ENCODE measurements around the gene RNF112.

Gene RNF112

DNA sequence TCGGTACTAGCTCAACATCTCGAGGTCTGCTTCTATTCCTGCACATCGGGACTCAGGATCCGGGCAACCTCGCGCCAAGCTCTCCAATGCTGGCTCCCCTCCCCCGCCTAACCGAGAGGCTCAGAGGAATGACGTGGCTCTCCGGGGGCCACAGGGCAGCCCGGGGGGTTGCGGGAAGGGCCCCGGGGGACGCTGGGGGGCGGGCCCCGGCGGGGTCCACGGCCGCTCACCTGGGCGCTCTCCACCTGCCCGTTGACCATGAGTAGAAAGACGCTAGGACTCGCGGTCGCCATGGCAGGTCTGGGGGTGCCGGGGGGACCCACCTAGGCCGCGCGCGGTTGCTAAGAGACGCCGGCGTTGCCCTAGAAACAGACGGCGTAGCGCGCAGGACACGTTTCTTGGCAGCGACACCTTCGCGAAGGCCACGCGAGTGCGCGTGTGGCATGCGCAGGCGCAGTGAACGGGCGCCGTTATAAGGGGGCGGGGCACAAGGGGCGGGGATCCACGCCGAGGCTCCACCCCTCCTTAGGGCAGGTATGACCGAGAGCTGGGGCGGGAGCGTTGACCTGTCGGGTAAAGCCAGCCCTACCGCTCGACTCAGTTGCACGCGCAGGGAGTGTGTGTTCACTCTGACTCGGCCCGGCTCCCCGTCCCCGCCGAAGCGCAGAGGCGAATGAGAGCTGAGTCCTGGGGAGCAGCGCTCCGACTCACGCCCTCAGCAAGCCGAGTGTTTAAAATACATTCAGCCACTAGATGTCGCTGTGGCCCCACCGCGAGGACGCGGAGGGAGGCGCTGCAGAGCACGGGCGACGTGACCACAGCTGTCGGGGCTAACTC lies 48.5 kb upstream of the RNF112 start, which contains the start of gene B9D1:
B9D1 (minus strand) TSS at position 447 of the 837 bp plus-strand sequence; CDS start at position 293, 154 bp downstream.
- peak within 1 kb of the TSS; percentile 53 for H3K9ac ChIP-seq (ENCODE audit: low read length)
- no peaks in the 10 kb centered on the region for H3K36me3 ChIP-seq (ENCODE audit: low read length)
- no peak for TF ChIP-seq EZH2phosphoT487 (conservative IDR thresholded peaks at IDR 0.05; ENCODE audit: low read length)
- TF ChIP-seq, protein P1, sequence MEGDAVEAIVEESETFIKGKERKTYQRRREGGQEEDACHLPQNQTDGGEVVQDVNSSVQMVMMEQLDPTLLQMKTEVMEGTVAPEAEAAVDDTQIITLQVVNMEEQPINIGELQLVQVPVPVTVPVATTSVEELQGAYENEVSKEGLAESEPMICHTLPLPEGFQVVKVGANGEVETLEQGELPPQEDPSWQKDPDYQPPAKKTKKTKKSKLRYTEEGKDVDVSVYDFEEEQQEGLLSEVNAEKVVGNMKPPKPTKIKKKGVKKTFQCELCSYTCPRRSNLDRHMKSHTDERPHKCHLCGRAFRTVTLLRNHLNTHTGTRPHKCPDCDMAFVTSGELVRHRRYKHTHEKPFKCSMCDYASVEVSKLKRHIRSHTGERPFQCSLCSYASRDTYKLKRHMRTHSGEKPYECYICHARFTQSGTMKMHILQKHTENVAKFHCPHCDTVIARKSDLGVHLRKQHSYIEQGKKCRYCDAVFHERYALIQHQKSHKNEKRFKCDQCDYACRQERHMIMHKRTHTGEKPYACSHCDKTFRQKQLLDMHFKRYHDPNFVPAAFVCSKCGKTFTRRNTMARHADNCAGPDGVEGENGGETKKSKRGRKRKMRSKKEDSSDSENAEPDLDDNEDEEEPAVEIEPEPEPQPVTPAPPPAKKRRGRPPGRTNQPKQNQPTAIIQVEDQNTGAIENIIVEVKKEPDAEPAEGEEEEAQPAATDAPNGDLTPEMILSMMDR (IDR thresholded peaks at IDR 0.05; ENCODE audit: insufficient read depth, low read length, poor library complexity, severe bottlenecking): peak; percentile 76
- H3K79me2 ChIP-seq (ENCODE audit: insufficient read depth, low read length): no peaks in the 10 kb centered on the region
- peak within 1 kb of the TSS; percentile 64 for H3K4me3 ChIP-seq (ENCODE audit: insufficient read depth, low read length, poor library complexity, severe bottlenecking)
- H3K27ac ChIP-seq (ENCODE audit: low read depth, low read length): no peak within 1 kb of the TSS
- no peaks in the 10 kb centered on the region for H3K27me3 ChIP-seq (ENCODE audit: low read length)
- peak within 1 kb of the TSS; percentile 95 for H2AFZ ChIP-seq (ENCODE audit: low read depth, low read length, severe bottlenecking)
- H3K9me2 ChIP-seq (replicated peaks; ENCODE audit: insufficient read depth, low read length): no peaks in the 10 kb centered on the region
- no peaks in the 10 kb centered on the region for H3K9me3 ChIP-seq (ENCODE audit: insufficient read depth, low read length)
- 0 out of 2 replicates have a peak, but pooled peaks cover 3% of the 10 kb centered on the region for H3F3A ChIP-seq (ENCODE audit: insufficient read depth)
- peak within 1 kb of the TSS; percentile 67 for H3K4me2 ChIP-seq (ENCODE audit: low read depth, low read length, poor library complexity, severe bottlenecking)
- no peaks in the 10 kb centered on the region for H4K20me1 ChIP-seq (ENCODE audit: low read depth, low read length)

DNA sequence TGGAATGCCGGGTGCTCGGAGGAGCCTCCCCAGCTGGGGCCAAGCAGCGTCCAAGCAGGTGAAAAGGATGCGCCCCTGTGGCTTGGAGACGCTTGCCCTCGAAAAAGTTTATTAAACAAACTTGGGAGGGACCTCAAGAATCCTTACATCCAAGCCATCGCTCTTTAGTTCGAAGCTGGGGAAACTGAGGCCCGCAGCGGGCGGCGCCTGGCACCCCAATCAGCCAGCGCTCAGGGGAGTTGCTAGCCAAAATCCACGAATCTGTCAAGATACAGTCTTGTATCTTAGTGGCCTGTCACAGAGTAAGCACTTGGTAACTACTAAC lies 48.0 kb upstream of the RNF112 start:
- no peak for TF ChIP-seq EZH2phosphoT487 (conservative IDR thresholded peaks at IDR 0.05; ENCODE audit: low read length)
- TF ChIP-seq, protein P1 (IDR thresholded peaks at IDR 0.05; ENCODE audit: insufficient read depth, low read length, poor library complexity, severe bottlenecking): peak; percentile 13
- Histone ChIP-seq H3K9me3 (ENCODE audit: insufficient read depth, low read length) (no peaks in the 10 kb centered on the region), H3K36me3 (ENCODE audit: low read length) (no peaks in the 10 kb centered on the region), H3K4me2 (ENCODE audit: low read depth, low read length, poor library complexity, severe bottlenecking) (peak overlapping the region; percentile 67), H3K27me3 (ENCODE audit: low read length) (no peaks in the 10 kb centered on the region), H3K9ac (ENCODE audit: low read length) (peak overlapping the region; percentile 53; the same call in 1 of the 2 replicates), H4K20me1 (ENCODE audit: low read depth, low read length) (no peaks in the 10 kb centered on the region), H2AFZ (ENCODE audit: low read depth, low read length, severe bottlenecking) (peak overlapping the region; percentile 95), H3F3A (ENCODE audit: insufficient read depth) (0 out of 2 replicates have a peak, but pooled peaks cover 3% of the 10 kb centered on the region), H3K9me2 (replicated peaks; ENCODE audit: insufficient read depth, low read length) (no peaks in the 10 kb centered on the region), H3K27ac (ENCODE audit: low read depth, low read length) (no peak overlapping the region), H3K79me2 (ENCODE audit: insufficient read depth, low read length) (no peaks in the 10 kb centered on the region), H3K4me3 (ENCODE audit: insufficient read depth, low read length, poor library complexity, severe bottlenecking) (peak overlapping the region; percentile 64)

DNA sequence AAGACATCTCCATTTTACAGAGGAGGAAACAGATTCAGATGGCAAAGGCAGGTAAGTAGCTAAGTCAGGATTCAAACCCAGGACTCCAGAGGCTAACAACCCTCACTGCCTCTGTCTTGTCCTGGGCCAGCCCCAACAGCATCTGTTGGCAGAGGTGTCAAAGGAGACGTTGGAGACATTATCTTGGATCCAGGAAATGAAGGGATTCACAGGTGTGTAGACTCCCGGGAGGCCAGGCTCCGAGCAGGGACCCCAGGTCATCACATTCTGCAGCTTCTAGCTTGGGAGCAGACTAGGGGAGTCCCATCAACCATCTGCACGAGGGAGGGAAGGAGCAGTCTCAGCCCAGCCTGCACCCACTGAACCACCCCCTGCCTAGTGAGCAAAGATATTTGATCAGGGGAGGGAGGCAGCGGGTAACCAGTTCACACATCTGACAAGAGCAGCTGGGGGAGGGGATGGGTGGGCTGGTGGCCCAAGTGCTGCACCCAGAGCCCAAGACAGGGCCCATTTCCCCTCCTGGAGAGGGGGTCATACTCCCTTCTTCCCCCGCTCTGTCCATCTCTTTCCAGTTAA lies 47.5 kb upstream of the RNF112 start:
- Histone ChIP-seq H3K9ac (ENCODE audit: low read length) (no peak overlapping the region), H3K27ac (ENCODE audit: low read depth, low read length) (no peak overlapping the region), H3K27me3 (ENCODE audit: low read length) (no peaks in the 10 kb centered on the region), H3K4me3 (ENCODE audit: insufficient read depth, low read length, poor library complexity, severe bottlenecking) (no peak overlapping the region), H3F3A (ENCODE audit: insufficient read depth) (0 out of 2 replicates have a peak, but pooled peaks cover 3% of the 10 kb centered on the region), H3K79me2 (ENCODE audit: insufficient read depth, low read length) (no peaks in the 10 kb centered on the region), H3K4me2 (ENCODE audit: low read depth, low read length, poor library complexity, severe bottlenecking) (peak overlapping the region; percentile 67), H4K20me1 (ENCODE audit: low read depth, low read length) (no peaks in the 10 kb centered on the region), H3K9me3 (ENCODE audit: insufficient read depth, low read length) (no peaks in the 10 kb centered on the region), H3K36me3 (ENCODE audit: low read length) (no peaks in the 10 kb centered on the region), H3K9me2 (replicated peaks; ENCODE audit: insufficient read depth, low read length) (no peaks in the 10 kb centered on the region), H2AFZ (ENCODE audit: low read depth, low read length, severe bottlenecking) (no peak overlapping the region)
- TF ChIP-seq, protein P1 (IDR thresholded peaks at IDR 0.05; ENCODE audit: insufficient read depth, low read length, poor library complexity, severe bottlenecking): no peak
- TF ChIP-seq EZH2phosphoT487 (conservative IDR thresholded peaks at IDR 0.05; ENCODE audit: low read length): no peak

Data from SU-DHL-6 (cell line).